ENCODE measurements around the gene LGALS1.
A peak's percentile ranks its signal among the peaks of the same experiment; 100 is the strongest.

Gene LGALS1

DNA sequence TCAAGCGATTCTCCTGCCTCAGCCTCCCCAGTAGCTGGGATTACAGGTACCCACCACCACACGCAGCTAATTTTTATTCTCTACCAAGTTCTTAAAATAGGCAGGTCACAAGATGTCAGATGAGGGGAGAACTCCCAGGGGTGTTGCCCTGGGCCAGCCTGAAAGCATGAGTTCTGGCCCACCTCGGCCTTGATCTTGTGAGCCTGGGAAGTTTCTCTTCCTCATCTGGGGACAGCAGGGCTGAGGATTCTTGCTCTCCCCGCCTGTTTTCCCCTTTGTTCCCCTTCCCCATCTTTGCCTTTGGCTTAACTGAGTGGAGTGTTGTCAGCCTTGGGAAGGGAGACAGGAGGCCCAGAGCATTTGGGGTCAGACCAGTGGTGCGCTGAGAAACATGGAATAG is 13.4 kb upstream of the LGALS1 start:
- DNase-seq (ENCODE audit: low read depth): no peak

DNA sequence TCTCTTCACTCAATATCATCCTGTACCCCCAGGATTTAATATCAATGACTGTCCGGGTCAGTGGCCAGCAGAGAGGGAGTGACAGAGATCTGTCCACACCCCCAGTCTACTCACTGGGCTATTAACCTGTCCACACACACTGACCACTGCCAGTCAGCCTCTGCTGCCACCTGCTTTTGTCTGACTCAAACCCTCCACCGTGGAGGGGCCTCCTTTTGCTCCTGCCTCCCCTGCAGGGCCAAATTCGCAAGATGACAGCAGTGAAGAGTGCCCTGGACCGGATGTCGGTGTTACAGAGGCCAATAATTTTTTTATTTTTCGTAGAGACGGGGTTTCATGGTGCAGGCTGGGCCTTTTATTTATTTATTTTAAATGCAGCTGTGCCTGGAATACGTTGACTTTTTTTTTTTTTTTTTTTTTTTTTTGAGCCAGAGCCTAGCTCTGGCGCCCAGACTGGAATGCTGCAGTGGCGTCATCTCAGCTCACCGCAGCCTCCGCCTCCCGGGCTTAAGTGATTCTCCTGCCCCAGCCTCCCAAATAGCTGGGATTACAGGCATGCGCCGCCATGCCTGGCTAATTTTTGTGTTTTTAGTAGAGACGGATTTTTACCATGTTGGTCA is 11.8 kb upstream of the LGALS1 start:
- DNase-seq (ENCODE audit: low read depth): no peak

DNA sequence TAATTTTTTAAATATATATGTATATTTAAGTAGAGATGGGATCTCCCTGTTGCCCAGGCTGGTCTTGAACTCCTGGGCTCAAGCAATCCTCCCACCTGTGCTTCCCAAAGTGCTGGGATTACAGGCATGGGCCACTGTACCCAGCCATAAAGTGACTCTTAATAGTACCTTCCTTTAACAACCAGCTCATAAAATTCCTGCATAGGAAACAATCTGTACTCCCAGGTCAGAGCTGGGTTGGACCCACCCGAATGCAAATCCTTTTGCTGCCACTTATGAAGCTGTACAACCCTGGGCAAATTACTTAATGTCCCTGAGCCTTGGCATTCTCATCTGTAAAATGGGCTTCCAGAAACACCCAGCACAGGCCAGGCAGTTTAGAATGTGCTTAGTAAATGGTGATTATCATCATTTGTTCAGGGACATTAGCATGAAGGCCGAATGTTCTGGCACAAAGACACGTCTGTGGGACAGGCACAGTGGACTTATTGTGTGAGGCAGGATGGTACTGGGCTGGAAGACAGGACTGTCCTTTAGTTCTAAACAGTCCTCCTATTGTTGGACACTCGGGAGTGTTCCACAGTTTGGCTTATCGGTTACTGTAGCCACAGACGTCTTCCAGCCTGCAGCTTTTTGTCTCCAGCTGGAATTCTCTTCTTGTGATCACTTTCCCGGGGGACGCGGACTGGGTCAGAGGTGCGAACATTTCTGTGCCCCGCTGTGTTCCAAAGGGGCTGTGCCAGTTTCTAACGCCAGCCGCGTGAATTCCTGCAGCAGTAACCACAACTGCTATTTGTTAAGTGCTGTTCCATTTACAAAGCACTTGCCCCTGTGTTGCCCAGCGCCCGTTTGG is 11.0 kb upstream of the LGALS1 start:
- no peak for DNase-seq (ENCODE audit: low read depth)

DNA sequence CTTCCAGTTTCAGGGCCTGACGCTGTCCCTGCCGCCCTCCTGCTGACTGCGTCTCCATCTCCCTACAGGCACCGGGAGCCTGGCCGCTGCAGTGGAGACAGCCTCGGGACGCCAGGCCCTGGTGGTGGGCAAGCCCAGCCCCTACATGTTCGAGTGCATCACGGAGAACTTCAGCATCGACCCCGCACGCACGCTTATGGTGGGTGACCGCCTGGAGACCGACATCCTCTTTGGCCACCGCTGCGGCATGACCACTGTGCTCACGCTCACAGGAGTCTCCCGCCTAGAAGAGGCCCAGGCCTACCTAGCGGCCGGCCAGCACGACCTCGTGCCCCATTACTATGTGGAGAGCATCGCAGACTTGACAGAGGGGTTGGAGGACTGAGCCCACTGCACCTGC is 9.9 kb upstream of the LGALS1 start:
- no peak for DNase-seq (ENCODE audit: low read depth)

DNA sequence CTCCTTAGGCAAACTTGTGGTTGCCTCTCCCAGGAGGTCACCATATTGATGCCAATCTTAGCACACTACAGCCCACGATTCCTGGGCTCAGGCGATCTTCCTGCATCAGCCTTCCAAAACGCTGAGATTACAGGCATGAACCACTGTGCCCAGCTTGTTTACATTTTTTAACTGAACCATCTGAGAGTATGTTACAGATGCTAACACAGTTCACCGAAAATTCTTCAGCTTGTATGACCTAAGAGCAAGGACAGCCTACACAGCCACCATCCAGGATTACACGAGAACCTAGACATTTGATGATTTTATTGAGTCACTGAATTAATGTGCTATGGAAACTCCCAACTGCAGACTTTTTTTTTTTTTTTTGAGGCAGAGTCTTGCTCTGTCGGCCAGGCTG is 5.8 kb upstream of the LGALS1 start:
- no peak for DNase-seq (ENCODE audit: low read depth)

DNA sequence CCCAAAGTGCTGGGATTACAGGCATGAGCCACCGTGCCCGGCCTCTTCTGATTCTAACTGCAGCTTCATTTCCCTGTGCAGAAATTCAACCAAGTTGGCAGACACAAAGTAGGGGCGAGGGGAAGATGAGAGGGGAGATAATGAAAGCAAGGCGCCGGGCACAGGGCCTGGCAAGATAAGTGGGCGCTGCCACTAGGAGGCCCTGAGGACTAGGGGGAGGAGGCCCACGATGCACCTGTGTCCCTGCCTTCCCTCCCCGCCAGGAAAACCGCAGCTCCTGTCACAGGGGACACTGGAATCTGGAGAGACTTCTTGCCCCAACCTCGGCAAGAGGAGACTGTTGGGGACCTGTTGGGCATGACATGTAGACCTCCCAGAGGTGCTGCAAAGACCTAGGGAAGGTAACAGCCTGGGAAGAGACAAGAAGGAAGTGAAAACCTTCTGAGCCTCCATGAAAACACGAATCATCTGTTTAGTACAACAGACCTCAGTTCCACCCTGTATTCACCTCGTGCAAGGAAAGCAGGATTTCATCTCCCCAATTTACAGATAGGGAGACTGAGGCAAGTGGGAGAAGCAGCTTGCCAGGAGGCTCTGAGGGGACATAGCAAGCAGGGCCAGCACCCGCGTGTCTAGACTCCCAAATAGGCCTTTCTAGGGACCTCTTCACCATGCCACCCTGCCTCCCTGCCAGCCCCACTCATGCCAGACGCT is 3.1 kb upstream of the LGALS1 start:
- peak; percentile 20 for DNase-seq (ENCODE audit: low read depth)

DNA sequence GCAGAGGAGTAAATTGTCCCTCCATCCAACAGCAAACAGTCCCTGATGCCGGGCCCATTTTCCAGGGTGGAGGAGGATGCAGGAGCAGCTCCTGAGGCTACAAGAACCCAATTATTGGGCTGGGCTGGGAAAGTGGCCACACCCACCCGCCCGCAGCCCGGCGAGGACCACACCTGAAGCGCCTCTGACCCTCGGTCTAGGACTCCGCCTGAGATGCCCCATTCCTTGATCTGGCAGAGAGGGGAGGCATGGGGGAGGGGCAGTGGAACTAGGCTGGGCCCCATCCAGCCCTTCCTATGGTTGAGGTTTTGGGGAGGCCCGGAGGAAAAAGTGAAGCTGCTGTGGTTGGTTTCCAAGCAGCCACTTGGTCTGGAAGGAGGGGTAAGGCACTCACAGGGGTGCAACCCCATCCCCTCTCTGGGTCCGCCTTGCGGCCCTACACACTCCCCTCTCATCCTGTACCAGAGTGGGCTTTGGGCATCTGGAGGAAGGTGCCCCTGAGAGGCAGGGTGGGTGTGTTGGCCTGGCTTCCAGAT is 2.4 kb upstream of the LGALS1 start:
- DNase-seq (ENCODE audit: low read depth): no peak

DNA sequence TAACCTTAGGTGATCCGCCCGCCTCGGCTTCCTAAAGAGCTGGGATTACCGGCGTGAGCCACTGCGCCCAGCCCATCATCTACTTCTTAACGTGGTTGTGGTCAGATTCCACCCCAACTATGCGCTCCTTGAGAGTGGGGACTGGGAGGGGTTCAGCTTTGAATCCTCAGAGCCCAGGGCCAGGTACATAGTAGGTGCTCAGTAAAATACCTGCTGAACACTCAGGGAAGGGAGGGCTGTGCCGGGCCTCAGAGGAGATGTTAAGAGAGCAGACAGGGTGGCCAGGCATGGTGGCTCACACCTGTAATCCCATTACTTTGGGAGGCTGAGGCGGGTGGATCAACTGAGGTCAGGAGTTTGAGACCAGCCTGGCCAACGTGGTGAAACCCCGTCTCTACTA is 1.2 kb upstream of the LGALS1 start:
- DNase-seq (ENCODE audit: low read depth): no peak

DNA sequence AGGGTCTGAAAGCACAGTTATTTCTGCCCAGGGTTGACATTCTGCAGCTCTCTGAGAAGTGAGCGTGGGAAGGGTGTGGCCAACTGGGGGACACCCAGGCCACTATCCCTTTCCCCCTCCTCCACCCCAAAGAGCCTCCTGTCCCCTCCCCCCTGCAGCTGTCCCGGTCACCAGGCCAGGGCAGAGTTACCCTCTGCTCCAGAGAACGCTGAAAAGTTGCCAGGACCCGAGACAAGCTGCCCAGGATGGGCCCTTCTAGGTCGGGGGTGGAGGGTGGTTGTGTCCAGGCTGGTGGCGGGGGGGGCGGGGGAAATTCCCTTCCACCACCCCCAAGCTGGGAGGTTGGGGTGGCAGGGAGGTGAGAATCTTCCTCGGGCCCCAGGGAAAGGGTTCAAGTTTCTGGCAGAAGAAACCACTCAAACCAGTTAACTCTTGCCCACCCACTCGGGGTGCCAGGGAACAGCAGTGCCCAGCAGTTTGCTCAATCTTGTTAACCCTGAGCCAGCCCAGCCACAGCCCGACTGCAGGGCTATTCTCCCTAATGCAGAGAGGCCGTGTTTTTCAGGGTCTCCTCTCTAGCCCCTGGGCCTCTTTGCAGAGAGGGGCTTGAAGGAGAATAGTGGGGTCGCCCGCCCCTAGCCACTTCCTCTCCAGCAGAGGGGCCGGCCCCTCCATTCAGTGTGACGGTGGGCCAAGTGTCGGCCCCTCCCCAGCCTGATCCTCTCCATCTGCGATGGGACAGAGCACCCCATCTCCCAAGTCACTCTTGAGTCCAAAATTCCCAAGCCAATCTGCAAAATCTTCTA is 697 bp downstream of the LGALS1 start:
- no peak for DNase-seq (ENCODE audit: low read depth)

DNA sequence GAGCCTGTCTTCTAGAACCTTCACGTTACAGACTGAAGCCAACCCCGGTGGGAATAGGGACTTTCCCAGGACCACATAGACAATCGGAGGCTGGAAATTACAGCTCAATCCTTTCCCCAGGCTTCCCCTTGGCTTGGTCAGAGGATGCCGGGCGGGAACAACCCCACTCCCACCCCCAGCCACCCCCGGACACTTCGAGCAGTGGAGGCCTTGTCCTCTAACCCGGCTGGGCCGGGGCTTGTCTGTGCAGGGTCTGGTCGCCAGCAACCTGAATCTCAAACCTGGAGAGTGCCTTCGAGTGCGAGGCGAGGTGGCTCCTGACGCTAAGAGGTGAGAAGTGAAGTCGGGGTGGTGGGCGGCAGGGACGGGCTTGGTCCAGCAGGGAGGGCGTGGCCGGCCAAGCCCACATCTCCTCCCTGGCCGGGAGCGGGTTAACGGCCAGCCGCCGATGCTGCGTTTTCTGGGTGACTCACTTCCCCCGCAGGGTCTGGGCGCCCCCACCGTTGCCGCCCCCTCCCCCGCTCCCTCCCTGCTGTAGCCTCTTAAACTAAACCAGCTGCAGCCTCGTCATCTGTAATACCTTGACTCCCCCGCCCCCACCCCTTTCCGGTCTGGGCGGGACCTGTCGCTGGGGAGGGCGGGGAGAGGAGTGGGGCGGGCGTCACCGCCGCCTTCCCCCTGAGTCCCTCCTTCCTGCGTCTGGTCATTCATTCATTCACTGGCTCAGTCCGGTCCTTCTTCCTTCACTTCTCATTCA is 1.5 kb downstream of the LGALS1 start:
- peak; percentile 91 for DNase-seq (ENCODE audit: low read depth)

DNA sequence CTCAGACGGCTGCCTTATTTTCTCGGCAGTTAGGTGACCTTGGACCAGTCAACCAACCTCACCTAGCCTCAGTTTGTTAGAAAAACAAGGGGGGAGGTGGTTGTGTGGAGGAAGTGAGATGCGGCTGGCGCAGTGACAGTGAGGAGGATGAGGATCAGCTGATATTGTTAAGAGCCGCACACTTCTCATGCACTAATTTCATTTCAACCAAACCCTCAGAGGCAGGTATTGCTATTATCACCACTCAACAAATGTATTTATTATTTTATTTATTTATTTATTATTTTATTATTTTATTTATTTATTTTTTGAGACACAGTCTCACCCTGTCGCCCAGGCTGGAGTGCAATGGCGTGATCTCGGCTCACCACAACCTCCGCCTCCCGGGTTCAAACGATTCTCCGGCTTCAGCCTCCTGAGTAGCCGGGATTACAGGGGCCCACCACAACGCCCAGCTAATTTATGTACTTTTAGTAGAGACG is 2.1 kb downstream of the LGALS1 start:
- DNase-seq (ENCODE audit: low read depth): no peak

DNA sequence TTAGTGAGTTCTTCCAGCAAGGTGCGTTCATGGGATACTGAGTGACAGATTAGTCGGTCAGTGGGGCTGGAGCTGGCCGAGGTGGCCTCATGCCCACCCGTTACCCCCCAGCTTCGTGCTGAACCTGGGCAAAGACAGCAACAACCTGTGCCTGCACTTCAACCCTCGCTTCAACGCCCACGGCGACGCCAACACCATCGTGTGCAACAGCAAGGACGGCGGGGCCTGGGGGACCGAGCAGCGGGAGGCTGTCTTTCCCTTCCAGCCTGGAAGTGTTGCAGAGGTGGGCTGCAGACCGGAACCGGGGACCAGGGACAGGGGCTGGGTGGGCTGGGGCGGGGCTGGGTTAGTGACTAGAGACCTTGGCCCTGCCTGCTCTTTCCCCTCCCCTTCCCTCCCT is 2.9 kb downstream of the LGALS1 start:
- DNase-seq (ENCODE audit: low read depth): no peak

DNA sequence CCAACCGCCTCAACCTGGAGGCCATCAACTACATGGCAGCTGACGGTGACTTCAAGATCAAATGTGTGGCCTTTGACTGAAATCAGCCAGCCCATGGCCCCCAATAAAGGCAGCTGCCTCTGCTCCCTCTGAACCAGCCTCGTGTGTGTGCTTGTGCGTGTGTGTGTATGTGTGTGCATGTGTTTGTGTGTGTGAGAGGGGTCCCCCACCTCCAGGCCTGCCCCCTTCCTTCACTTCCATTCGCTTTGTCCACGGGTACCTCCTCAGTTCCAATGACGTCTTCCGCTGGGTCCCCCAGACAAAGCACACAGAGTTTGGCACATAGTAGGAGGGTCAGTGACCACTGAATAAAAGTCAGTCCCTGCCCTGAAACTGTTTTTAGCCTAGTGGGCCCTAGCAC is 4.2 kb downstream of the LGALS1 start:
- no peak for DNase-seq (ENCODE audit: low read depth)

DNA sequence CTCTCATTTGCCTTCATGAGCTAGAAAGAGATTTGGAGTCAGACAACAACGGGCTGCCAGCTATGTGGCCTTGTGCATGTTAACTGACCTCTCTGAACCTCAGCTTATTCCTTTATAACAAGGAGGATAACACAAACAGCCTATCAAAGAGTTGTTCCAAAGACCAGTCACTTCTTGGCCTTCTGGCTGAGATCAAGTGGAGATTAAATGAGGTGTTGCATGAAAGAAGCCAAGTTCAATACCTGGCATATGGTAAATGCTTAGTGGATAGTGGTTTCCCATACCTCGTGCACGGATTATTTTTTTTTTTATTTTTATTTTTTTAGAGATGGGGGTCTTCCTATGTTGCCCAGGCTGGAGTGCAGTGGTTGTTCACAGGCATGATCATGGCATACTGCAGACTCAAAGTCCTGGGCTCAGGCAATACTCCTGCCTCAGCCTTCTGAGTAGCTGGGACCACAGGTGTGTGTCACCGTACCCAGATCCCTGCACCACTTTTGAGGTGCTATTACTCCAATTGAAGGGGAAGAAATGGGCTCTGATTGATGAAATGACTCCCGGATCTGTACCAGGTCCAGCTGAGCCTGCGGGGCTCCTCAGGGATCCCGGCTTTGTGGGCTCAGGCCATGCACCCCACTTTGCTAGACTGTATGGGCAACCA is 4.9 kb downstream of the LGALS1 start:
- DNase-seq (ENCODE audit: low read depth): no peak

DNA sequence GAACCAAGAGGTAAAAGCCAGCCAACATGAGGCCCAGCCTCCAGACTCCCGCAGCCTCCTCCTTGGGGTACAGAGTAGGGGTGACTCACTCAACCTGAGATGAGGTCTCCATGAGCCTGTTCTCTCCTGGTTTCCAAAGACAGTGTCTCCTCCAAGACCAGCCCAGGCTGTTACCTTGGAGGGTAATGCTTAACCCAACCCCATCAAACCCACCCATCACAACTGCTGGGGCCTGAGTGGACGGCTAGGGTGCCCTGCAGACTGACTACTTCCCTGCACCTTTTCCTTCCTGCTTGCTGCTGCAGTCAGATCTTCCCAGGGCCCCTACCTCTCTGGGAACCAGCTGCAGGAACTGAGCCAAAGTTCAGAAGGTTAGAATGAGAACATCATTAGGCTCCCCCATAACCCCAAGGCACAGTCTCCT is 5.6 kb downstream of the LGALS1 start:
- no peak for DNase-seq (ENCODE audit: low read depth)

DNA sequence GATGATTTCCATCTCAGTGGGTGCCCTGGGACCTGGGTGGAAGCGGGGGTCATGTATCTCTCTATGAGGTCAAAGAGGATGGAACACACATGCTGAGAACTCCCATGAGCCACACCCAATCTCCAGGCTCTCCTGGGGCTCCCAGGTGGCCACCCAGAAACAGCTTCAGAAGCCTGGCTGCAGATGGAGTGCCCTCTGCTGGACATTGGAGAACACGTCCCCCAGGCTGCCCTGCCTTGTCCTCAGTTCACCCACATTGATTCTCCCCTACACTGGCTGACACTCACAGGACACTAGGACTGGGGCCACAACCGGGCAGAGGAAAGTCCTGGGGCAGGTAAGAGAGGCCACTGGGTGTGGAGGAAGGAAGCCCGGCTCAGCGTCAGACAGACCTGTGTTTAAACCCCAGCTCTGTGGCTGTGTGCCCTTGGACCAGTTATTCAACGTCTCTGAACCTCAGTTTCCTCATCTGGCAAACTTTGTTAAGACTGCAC is 6.2 kb downstream of the LGALS1 start:
- peak; percentile 43 for DNase-seq (ENCODE audit: low read depth)

DNA sequence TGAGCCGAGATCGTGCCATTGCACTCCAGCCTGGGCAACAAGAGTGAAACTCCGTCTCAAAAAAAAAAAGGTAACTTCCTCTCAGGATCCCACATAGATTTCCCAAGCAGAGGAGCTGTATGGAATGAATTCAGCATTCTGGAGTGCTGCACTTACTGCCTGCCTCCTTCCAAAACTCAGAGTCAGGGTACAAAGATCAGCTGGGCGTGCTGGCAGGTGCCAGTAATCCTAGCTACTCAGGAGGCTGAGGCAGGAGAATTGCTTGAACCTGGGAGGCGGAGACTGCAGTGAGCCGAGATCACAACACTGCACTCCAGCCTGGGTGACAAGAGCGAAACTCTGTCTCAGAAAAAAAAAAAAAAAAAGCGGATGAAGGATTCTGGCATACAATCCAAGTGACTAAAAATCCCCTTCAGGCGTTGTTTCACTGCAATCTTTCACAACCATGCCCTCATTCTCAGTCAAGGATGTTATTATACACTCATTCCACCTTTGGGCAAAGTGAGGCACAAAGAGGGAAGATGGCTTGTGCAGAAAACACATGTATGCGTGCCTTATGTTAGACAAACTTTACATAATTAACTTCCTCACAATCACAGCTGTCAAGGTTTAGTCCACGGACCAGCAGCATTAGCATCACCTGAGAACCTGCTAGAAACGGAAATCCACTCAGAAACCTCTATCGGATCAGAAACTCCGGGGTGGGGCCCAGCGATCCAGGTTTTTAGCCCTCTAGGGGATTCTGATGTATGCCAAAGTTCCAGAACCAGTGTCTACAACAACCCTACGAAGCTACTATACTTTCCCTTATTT is 9.6 kb downstream of the LGALS1 start:
- DNase-seq (ENCODE audit: low read depth): no peak

DNA sequence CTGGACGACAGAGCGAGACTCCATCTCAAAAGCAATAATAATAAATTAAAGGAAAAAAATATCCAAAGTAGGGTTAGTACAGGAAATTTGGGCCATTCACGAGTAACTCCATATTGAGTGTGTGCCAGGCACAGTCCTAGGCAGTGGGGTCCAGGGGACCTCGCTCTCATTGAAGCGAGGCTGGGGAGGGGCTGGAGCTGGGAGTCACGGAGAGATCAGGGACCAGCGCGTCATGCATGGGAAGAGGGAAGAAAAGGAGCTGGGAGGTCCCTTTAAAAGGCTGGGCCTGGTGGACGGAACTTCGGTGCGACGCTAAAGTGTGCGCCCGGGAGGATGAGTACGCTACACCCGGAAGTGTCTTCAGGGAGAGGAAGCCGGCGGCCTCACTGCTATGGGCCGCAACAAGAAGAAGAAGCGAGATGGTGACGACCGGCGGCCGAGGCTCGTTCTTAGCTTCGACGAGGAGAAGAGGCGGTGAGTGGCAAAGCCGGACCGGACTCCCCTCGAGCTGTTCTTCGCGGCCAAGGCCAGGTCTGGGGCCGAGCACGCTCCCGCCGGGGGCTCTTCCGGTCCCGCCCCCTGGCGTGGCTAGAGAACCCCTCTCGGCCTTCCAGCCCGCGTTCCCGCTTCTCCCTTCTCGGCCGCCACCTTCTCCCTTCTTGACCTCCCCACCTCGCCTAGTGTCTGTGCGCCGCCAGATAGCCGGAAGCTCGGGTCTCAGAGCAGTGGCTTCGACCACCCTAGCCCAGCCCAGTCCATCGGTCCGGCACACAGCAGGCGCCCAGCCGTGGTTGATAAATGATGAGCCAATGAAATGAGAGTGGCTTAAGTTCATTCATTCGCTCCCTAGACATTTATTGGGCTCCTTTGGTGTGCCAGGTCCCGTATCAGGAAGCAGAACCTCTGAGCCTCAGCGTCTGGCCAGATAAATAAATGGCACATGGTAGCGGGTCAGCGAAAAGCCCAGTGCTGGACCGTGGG is 10.9 kb downstream of the LGALS1 start, which contains the start of gene NOL12:
Gene NOL12 (plus strand): TSS at position 342 of the 981 bp plus-strand sequence. CDS start 50 bp downstream, at position 392.
- peak; percentile 55 for DNase-seq (ENCODE audit: low read depth)
